ENCODE data around the gene MAP3K1.

DNA sequence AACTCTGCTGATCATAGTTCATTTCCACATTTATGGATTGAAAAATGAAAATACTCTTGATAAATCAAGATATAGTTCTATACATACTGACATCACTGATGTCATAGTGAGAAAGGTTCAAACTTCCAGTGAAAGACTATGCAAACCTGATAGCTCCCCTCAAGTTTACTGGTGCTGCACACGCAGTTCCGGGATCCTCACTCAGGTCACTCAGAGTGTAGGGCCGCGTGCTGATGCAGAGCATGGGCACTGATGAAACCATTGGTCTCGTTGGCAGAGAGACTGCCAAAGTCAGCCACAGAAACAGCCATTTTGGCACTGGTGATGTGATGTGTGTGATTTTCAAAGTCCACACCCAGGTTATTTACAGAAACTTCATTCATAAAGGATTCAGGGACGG, 107.6 kb downstream of the MAP3K1 start:
- TF ChIP-seq, protein P1, sequence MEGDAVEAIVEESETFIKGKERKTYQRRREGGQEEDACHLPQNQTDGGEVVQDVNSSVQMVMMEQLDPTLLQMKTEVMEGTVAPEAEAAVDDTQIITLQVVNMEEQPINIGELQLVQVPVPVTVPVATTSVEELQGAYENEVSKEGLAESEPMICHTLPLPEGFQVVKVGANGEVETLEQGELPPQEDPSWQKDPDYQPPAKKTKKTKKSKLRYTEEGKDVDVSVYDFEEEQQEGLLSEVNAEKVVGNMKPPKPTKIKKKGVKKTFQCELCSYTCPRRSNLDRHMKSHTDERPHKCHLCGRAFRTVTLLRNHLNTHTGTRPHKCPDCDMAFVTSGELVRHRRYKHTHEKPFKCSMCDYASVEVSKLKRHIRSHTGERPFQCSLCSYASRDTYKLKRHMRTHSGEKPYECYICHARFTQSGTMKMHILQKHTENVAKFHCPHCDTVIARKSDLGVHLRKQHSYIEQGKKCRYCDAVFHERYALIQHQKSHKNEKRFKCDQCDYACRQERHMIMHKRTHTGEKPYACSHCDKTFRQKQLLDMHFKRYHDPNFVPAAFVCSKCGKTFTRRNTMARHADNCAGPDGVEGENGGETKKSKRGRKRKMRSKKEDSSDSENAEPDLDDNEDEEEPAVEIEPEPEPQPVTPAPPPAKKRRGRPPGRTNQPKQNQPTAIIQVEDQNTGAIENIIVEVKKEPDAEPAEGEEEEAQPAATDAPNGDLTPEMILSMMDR (IDR thresholded peaks at IDR 0.05), result no peak
- TF ChIP-seq POLR2A (IDR thresholded peaks at IDR 0.05), result no peak

All from esophagus squamous epithelium (tissue), 4 donors.